K562 (cell line): Measurements from ENCODE around the gene OR1S1. TPM values are rescaled to one million over a fixed set of nuclear protein-coding genes. Genes with fewer than 3 reads are reported as not detected.

ENCODE experiments used
- ATAC-seq: fragments of 200-7000 bp; cut with Tn5 transposase; 3 replicates; pipeline ENCODE4 v1.9.1; 2020; ENCODE audit warnings: moderate library complexity
- BruUV-seq: library from RNA; stranded (reverse); fragments of 400-500 nt; replicated peaks from 2 replicates; lab custom pipeline; 2021; lab: Mats Ljungman, UMichigan
- CTCF ChIA-PET: fragments of 300-600 bp; formaldehyde crosslinking; extraction: SDS; loops from one replicate; lab custom pipeline; 2021; ENCODE audit warnings: low intra/inter-chr PET ratio; lab: Yijun Ruan, JAX
- POLR2A ChIA-PET: fragments of 300-600, 350-650 bp; sonication (Branson Sonifier 250); formaldehyde crosslinking; extraction: SDS; loops from one replicate; lab custom pipeline; 2021; ENCODE audit warnings: antibody characterized with exemption, inconsistent platforms; lab: Yijun Ruan, JAX
- DNase-seq, 4 experiments: peaks; one replicate each; pipeline versions ENCODE4 v3.0.0 to v3.0.0-alpha.2; 2011 to 2018; ENCODE audit warnings: low spot score in 3 of 4, mixed read lengths in 3 of 4; ENCODE audit errors: extremely low read depth in 1 of 4
- FAIRE-seq: peaks from 2 replicates; lab custom pipeline; 2011; peaks lifted over from hg19 to GRCh38; lab: Jason Lieb, UNC
- H2AFZ ChIP-seq: 2 replicates; pipeline ENCODE4 v1.6.0; 2011; ENCODE audit warnings: low read depth, low read length, control low read depth, inconsistent platforms
- H3K27ac ChIP-seq: fragments of 200-600 bp; 3 replicates; pipeline ENCODE4 v1.8.0; 2011; ENCODE audit warnings: low read depth, mild to moderate bottlenecking, control low read depth, inconsistent platforms, low read length, moderate library complexity, mixed read lengths; ENCODE audit errors: extremely low read depth
- H3K27me3 ChIP-seq, 2 experiments: fragments of 300-600 bp in 1 of 2; 2 replicates in 1 of 2; 3 replicates in 1 of 2; pipeline versions ENCODE4 v1.6.0 to v1.8.0; 2011; ENCODE audit warnings: inconsistent platforms in 2 of 2, low read length in 2 of 2, mild to moderate bottlenecking in 1 of 2, mixed read lengths in 1 of 2, moderate library complexity in 1 of 2; ENCODE audit not compliant: control insufficient read depth in 2 of 2, insufficient read depth in 2 of 2
- H3K36me3 ChIP-seq: fragments of 300-600 bp; 3 replicates; pipeline ENCODE4 v1.8.0; 2011; ENCODE audit warnings: mild to moderate bottlenecking, low read length, inconsistent platforms; ENCODE audit not compliant: control insufficient read depth, insufficient read depth
- H3K4me1 ChIP-seq, 2 experiments: fragments of 200-600 bp in 1 of 2; replicated peaks in 1 of 2; 2 replicates in 1 of 2; 3 replicates in 1 of 2; pipeline versions ENCODE4 v1.5.1 to v1.8.0; 2011; ENCODE audit warnings: inconsistent platforms in 2 of 2, low read length in 2 of 2, mild to moderate bottlenecking in 1 of 2, mixed read lengths in 1 of 2, moderate library complexity in 1 of 2; ENCODE audit not compliant: control insufficient read depth in 2 of 2, insufficient read depth in 2 of 2
- H3K4me2 ChIP-seq: 2 replicates; pipeline ENCODE4 v1.6.1; 2011; ENCODE audit warnings: low read length, control low read depth, inconsistent platforms, mixed read lengths; ENCODE audit not compliant: insufficient read depth
- H3K4me3 ChIP-seq: fragments of 200-600 bp; sonication (generic), shearing (Covaris generic); 2 replicates; pipeline ENCODE4 v1.5.1; 2016; ENCODE audit warnings: control low read depth, inconsistent platforms
- H3K79me2 ChIP-seq: fragments of 200-600 bp; 3 replicates; pipeline ENCODE4 v1.8.0; 2011; ENCODE audit warnings: low read length, inconsistent platforms; ENCODE audit not compliant: control insufficient read depth, insufficient read depth
- H3K9ac ChIP-seq, 2 experiments: 2 replicates each; pipeline versions ENCODE4 v1.6.0 to v1.6.1; 2011; ENCODE audit warnings: low read depth in 2 of 2, low read length in 2 of 2, control low read depth in 1 of 2, inconsistent platforms in 1 of 2, mild to moderate bottlenecking in 1 of 2, mixed read lengths in 1 of 2; ENCODE audit not compliant: insufficient read depth in 1 of 2
- H3K9me1 ChIP-seq: one replicate; pipeline ENCODE4 v1.6.0; 2011; ENCODE audit warnings: inconsistent platforms, mild to moderate bottlenecking, low read length, moderate library complexity; ENCODE audit not compliant: control insufficient read depth, insufficient read depth
- H3K9me3 ChIP-seq: replicated peaks from 2 replicates; pipeline ENCODE4 v1.5.1; 2011; ENCODE audit warnings: low read depth, low read length, inconsistent platforms; ENCODE audit not compliant: control insufficient read depth, insufficient read depth
- H4K20me1 ChIP-seq: replicated peaks from 2 replicates; pipeline ENCODE4 v1.6.1; 2011; ENCODE audit warnings: low read length, inconsistent platforms, mixed read lengths; ENCODE audit not compliant: control insufficient read depth, insufficient read depth
- DLX4 ChIP-seq: fragments of 250-450 bp; sonication (Bioruptor Pico); IDR thresholded peaks from 2 replicates; pipeline ENCODE4 v1.6.1; 2021; ENCODE audit warnings: mild to moderate bottlenecking
- HNRNPK ChIP-seq: fragments of 200-400 bp; formaldehyde crosslinking; IDR thresholded peaks from one replicate; pipeline ENCODE4 v1.6.1; 2018; ENCODE audit warnings: mild to moderate bottlenecking, low read depth, low read length; ENCODE audit not compliant: poor library complexity, severe bottlenecking
- IFI16 ChIP-seq: fragments of 250-450 bp; sonication (Bioruptor Pico); IDR thresholded peaks from 2 replicates; pipeline ENCODE4 v2.1.2; 2022; ENCODE audit warnings: mild to moderate bottlenecking, inconsistent platforms
- MNT ChIP-seq, 2 experiments: fragments of 450-650 bp; conservative IDR thresholded peaks; 2 replicates each; pipeline ENCODE4 v1.6.1; 2017; ENCODE audit warnings: mild to moderate bottlenecking in 2 of 2, moderate library complexity in 2 of 2
- NR2C2 ChIP-seq, 2 experiments: fragments of 200-800 bp in 1 of 2; sonication (Bioruptor generic) in 1 of 2; sonication (generic) in 1 of 2; formaldehyde crosslinking in 1 of 2; IDR thresholded peaks; 2 replicates each; pipeline versions ENCODE4 v1.6.1 to v1.8.0; 2016 to 2022; ENCODE audit warnings: mild to moderate bottlenecking in 1 of 2, missing compliant biosample characterization in 1 of 2, missing genetic modification characterization in 1 of 2, missing genetic modification reagents in 1 of 2
- PHB ChIP-seq: fragments of 250-450 bp; sonication (Bioruptor Pico); IDR thresholded peaks from 2 replicates; pipeline ENCODE4 v1.5.0; 2021
- RB1 ChIP-seq: fragments of 450-650 bp; IDR thresholded peaks from 2 replicates; pipeline ENCODE4 v1.6.1; 2017; ENCODE audit warnings: low read depth, mild to moderate bottlenecking
- SIX5 ChIP-seq, 2 experiments: IDR thresholded peaks; 2 replicates each; pipeline ENCODE4 v1.6.1; 2011; ENCODE audit warnings: low read length in 2 of 2, borderline replicate concordance in 1 of 2, low read depth in 1 of 2, mild to moderate bottlenecking in 1 of 2, moderate library complexity in 1 of 2; ENCODE audit not compliant: insufficient read depth in 1 of 2
- TCF3 ChIP-seq: sonication (generic); formaldehyde crosslinking; IDR thresholded peaks from 2 replicates; pipeline ENCODE4 v1.4.0; 2020; ENCODE audit warnings: mild to moderate bottlenecking, missing genetic modification reagents
- USF1 ChIP-seq: sonication (generic); formaldehyde crosslinking; IDR thresholded peaks from 2 replicates; pipeline ENCODE4 v1.9.0; 2022; ENCODE audit warnings: mild to moderate bottlenecking, missing genetic modification reagents
- YY1 ChIP-seq, 3 experiments: IDR thresholded peaks; 2 replicates each; pipeline ENCODE4 v1.6.1; 2011; ENCODE audit warnings: low read length in 2 of 3, mild to moderate bottlenecking in 2 of 3, moderate library complexity in 2 of 3, borderline replicate concordance in 1 of 3, control low read depth in 1 of 3, low read depth in 1 of 3; ENCODE audit not compliant: insufficient read depth in 3 of 3, insufficient replicate concordance in 2 of 3, control insufficient read depth in 1 of 3, insufficient read length in 1 of 3; ENCODE audit errors: extremely low read depth in 1 of 3
- ZNF174 ChIP-seq: fragments of 250-450 bp; sonication (Bioruptor Pico); IDR thresholded peaks from 2 replicates; pipeline ENCODE4 v1.4.0; 2020; ENCODE audit warnings: mild to moderate bottlenecking
- ZNF75A ChIP-seq: fragments of 450-650 bp; formaldehyde crosslinking; IDR thresholded peaks from 2 replicates; pipeline ENCODE4 v1.4.0; 2020; ENCODE audit warnings: mild to moderate bottlenecking
- WGBS: fragments of 100-300 bp; shearing (Covaris generic); methylation state at CpG from one replicate; pipeline ENCODE4 v1.1.6; 2016; ENCODE audit warnings: low coverage, mixed read lengths; ENCODE audit not compliant: insufficient coverage; ENCODE audit errors: missing lambda C conversion rate; 5-methylcytosine and 5-hydroxymethylcytosine counted together
- in situ Hi-C: fragments of 300-500 bp; cut with MboI; formaldehyde crosslinking; loops from 4 replicates; pipeline ENCODE4 v1.15.0; 2018; ENCODE audit warnings: inconsistent platforms, mixed read lengths
- intact Hi-C: fragments of 100-400 bp; cut with micrococcal nuclease; formaldehyde crosslinking; loops from 2 replicates; pipeline ENCODE4 v1.14.2; 2022
- polyA plus RNA-seq, 8 experiments: library from polyadenylated mRNA; depleted of rRNA in 4 of 8; stranded (reverse) in 5 of 8; unstranded in 3 of 8; fragments of >200 nt; fragmentation: Nextera tagmentation in 2 of 8; fragmentation: Illumina TruSeq in 1 of 8; extraction: Ambion mirVana in 2 of 8; extraction: Trizol in 1 of 8; gene quantifications; 2 replicates each; pipeline versions ENCODE4 v1.2.1 to v1.2.3, GENCODE V29; 2011 to 2014; ENCODE audit warnings: inconsistent platforms in 1 of 8, missing spikeins in 1 of 8
- total RNA-seq, 7 experiments: library from RNA; depleted of rRNA in 6 of 7; stranded (reverse); fragments of >200 nt in 6 of 7; fragmentation: Illumina TruSeq in 2 of 7; extraction: Trizol in 2 of 7; gene quantifications; 2 replicates each; pipeline versions ENCODE4 v1.2.1 to v1.2.3, GENCODE V29; 2011 to 2021; ENCODE audit warnings: low replicate concordance in 1 of 7

OR1S1 gene
- total and polyA plus RNA-seq, 9 of the 15 experiments (the other 6 are each of a cell fraction or from before 2014, with no cell fraction given) = not detected

GRCh38 chr11:58164389-58164788 is 48.1 kb upstream of the OR1S1 start (continued):
- TF ChIP-seq ZNF174 (CRISPR knock-in tag) (no peak), TCF3 (CRISPR knock-in tag) (no peak), IFI16 (CRISPR knock-in tag) (no peak), PHB (no peak), HNRNPK (no peak), SIX5 (IDR thresholded peaks at IDR 0.05; ENCODE audit: borderline replicate concordance in 1 of 2, insufficient read depth in 1 of 2, low read depth in 1 of 2, low read length in 2 of 2) (no peak)

- TF ChIP-seq MNT (conservative IDR thresholded peaks at IDR 0.05) = no peak
- TF ChIP-seq RB1 = no peak
- TF ChIP-seq ZNF75A (CRISPR knock-in tag) = no peak
- no peak for TF ChIP-seq YY1 (IDR thresholded peaks at IDR 0.05; ENCODE audit: borderline replicate concordance in 1 of 3, control insufficient read depth in 1 of 3, extremely low read depth in 1 of 3, insufficient read depth in 3 of 3, insufficient read length in 1 of 3, insufficient replicate concordance in 2 of 3, low read depth in 1 of 3, low read length in 2 of 3)
- no peak for TF ChIP-seq USF1 (CRISPR knock-in tag)
- no peak for TF ChIP-seq PHB
- TF ChIP-seq DLX4 (CRISPR knock-in tag) = no peak
- TF ChIP-seq NR2C2 (CRISPR knock-in tag; IDR thresholded peaks at IDR 0.05) = no peak
- no peak for TF ChIP-seq NR2C2 (tag; IDR thresholded peaks at IDR 0.05)
- no peak for DNase-seq
- Histone ChIP-seq H3K27me3 (no peaks in the 10 kb centered on the region), H3K9me3 (no peaks in the 10 kb centered on the region), H3K4me3 (no peak overlapping the region), H3K9me1 (no peaks in the 10 kb centered on the region), H3K36me3 (no peaks in the 10 kb centered on the region), H3K4me1 (no peaks in the 10 kb centered on the region), H3K9ac (no peak overlapping the region), H3K79me2 (no peaks in the 10 kb centered on the region), H4K20me1 (no peaks in the 10 kb centered on the region), H2AFZ (no peak overlapping the region), H3K27ac (no peak overlapping the region), H3K4me2 (no peak overlapping the region)
- CTCF ChIA-PET = no interaction called here
- WGBS = 0% methylated on average over 1 of the region's 1 CpG
- in situ Hi-C loops (no loop called here), intact Hi-C loops (no loop called here)
- no peak for FAIRE-seq
- BruUV-seq = no TSS peak
- no peak for ATAC-seq
- POLR2A ChIA-PET = no interaction called here
Measured at GRCh38 chr11:58164990-58165389, 47.5 kb upstream of the OR1S1 start.
